H1 (cell line): ENCODE data around the gene SP7.

Experiments used
- CTCF ChIP-seq, 3 experiments: IDR thresholded peaks; 1 replicate in 2 of 3; 2 replicates in 1 of 3; pipeline versions ENCODE4 v1.5.1 to v1.6.1; 2011; ENCODE audit warnings: low read length in 3 of 3, mild to moderate bottlenecking in 3 of 3, inconsistent platforms in 2 of 3, low read depth in 1 of 3, moderate library complexity in 1 of 3; ENCODE audit not compliant: insufficient read depth in 1 of 3; ENCODE audit errors: control extremely low read depth in 1 of 3
- EP300 ChIP-seq, 2 experiments: IDR thresholded peaks; 1 replicate in 1 of 2; 2 replicates in 1 of 2; pipeline ENCODE4 v1.6.1; 2011 to 2012; ENCODE audit warnings: low read depth in 2 of 2, low read length in 2 of 2, mild to moderate bottlenecking in 2 of 2, borderline replicate concordance in 1 of 2, inconsistent platforms in 1 of 2, moderate library complexity in 1 of 2
- GABPA ChIP-seq: IDR thresholded peaks from 2 replicates; pipeline ENCODE4 v1.6.1; 2011; ENCODE audit warnings: mild to moderate bottlenecking, low read length, moderate library complexity, borderline replicate concordance; ENCODE audit not compliant: insufficient read depth
- JUND ChIP-seq: IDR thresholded peaks from 2 replicates; pipeline ENCODE4 v1.6.1; 2011; ENCODE audit warnings: mild to moderate bottlenecking, improper control_type of control experiment, low read length
- MAX ChIP-seq: IDR thresholded peaks from 2 replicates; pipeline ENCODE4 v1.6.1; 2012; ENCODE audit warnings: inconsistent platforms
- POLR2A ChIP-seq, 2 experiments: IDR thresholded peaks; 1 replicate in 1 of 2; 2 replicates in 1 of 2; pipeline ENCODE4 v1.6.1; 2011; ENCODE audit warnings: low read depth in 2 of 2, low read length in 2 of 2, mild to moderate bottlenecking in 2 of 2; ENCODE audit errors: control extremely low read depth in 1 of 2
- RNF2 ChIP-seq: fragments of 200-900, 300-1000 bp; sonication (generic); IDR thresholded peaks from 2 replicates; pipeline ENCODE4 v1.7.1; 2016; ENCODE audit warnings: borderline replicate concordance, low read depth, mild to moderate bottlenecking, antibody characterized with exemption, low read length; ENCODE audit not compliant: poor library complexity, severe bottlenecking; ENCODE audit errors: missing control alignments
- SUZ12 ChIP-seq: fragments of 200-600 bp; sonication (generic); IDR thresholded peaks from 2 replicates; pipeline ENCODE4 v1.6.1; 2012; ENCODE audit warnings: mild to moderate bottlenecking, inconsistent platforms, low read length, moderate library complexity, mixed read lengths

GRCh38 chr12:53277981-53278380 is 58.2 kb downstream of the SP7 start:
- TF ChIP-seq GABPA (no peak), POLR2A (IDR thresholded peaks at IDR 0.05; ENCODE audit: control extremely low read depth in 1 of 2, low read depth in 2 of 2, low read length in 2 of 2) (no peak), MAX (no peak), RNF2 (no peak), SUZ12 (no peak), EP300 (IDR thresholded peaks at IDR 0.05; ENCODE audit: borderline replicate concordance in 1 of 2, low read depth in 2 of 2, low read length in 2 of 2) (no peak), JUND (no peak), CTCF (IDR thresholded peaks at IDR 0.05; ENCODE audit: control extremely low read depth in 1 of 3, insufficient read depth in 1 of 3, low read depth in 1 of 3, low read length in 3 of 3) (no peak)
